Testis (tissue), 3 donors: Measurements from ENCODE around the gene ZNG1A. TPM values are rescaled to one million over a fixed set of nuclear protein-coding genes. Genes with fewer than 3 reads are reported as not detected.
"Not testable (repeated sequence)": the region's sequence is repeated elsewhere in the genome, so short reads cannot be mapped to it uniquely, and the experiment has no call there.

ENCODE experiments used
- DNase-seq: peaks from one replicate; pipeline ENCODE4 v3.0.0-alpha.2; 2019
- H3K27ac ChIP-seq, 2 donors: fragments of 200-600 bp; sonication (generic); one replicate each; pipeline ENCODE4 v1.5.1; 2019
- H3K27me3 ChIP-seq: fragments of 200-600 bp; sonication (generic); one replicate; pipeline ENCODE4 v1.5.1; 2019
- H3K36me3 ChIP-seq: fragments of 200-600 bp; sonication (generic); one replicate; pipeline ENCODE4 v1.5.1; 2017; ENCODE audit warnings: low read depth; ENCODE audit errors: missing control alignments
- H3K4me1 ChIP-seq: fragments of 200-600 bp; sonication (generic); one replicate; pipeline ENCODE4 v1.5.1; 2019
- H3K4me3 ChIP-seq, 2 donors: fragments of 200-600 bp; sonication (generic); one replicate each; pipeline ENCODE4 v1.5.1; 2017 to 2019
- H3K9me3 ChIP-seq: fragments of 200-600 bp; sonication (generic); one replicate; pipeline ENCODE4 v1.5.1; 2017
- POLR2A ChIP-seq: fragments of 450-650 bp; IDR thresholded peaks from one replicate; pipeline ENCODE4 v1.6.1; 2017; ENCODE audit warnings: antibody characterized with exemption, mild to moderate bottlenecking, moderate library complexity
- WGBS, 2 donors: methylation state at CpG; one replicate each; pipeline ENCODE4 v1.1.5; 2018; 5-methylcytosine and 5-hydroxymethylcytosine counted together
- intact Hi-C: fragments of 100-400 bp; cut with DNase I; formaldehyde crosslinking; loops from one replicate; pipeline ENCODE4 v1.15.1; 2023; ENCODE audit warnings: low total_unique reads
- polyA plus RNA-seq: library from polyadenylated mRNA; stranded (reverse); fragments of 350-450 nt; fragmentation: Illumina TruSeq; extraction: RNeasy Lipid Tissue Mini Kit (QIAGEN cat#74804); gene quantifications from one replicate; pipeline ENCODE4 v1.2.3, GENCODE V29; 2014; ENCODE audit warnings: low read depth, low replicate concordance; ENCODE audit not compliant: insufficient read depth
- total RNA-seq, 2 donors: library from RNA; depleted of rRNA; stranded (reverse); fragments of >200 nt; gene quantifications; one replicate each; pipeline ENCODE4 v1.2.3, GENCODE V29; 2016
- TF ChIP-seq, protein P1 (sequence below), 3 experiments: fragments of 450-650 bp in 2 of 3; fragments of 200-600 bp in 1 of 3; sonication (generic) in 1 of 3; IDR thresholded peaks; one replicate each; pipeline ENCODE4 v1.5.1; 2016 to 2019; ENCODE audit warnings: antibody characterized with exemption in 3 of 3, mild to moderate bottlenecking in 2 of 3, moderate library complexity in 1 of 3

ZNG1A gene
- total and polyA plus RNA-seq, 3 donors from 2014 or later: 57.0 to 88.7 (median 57.9) TPM

DNA sequence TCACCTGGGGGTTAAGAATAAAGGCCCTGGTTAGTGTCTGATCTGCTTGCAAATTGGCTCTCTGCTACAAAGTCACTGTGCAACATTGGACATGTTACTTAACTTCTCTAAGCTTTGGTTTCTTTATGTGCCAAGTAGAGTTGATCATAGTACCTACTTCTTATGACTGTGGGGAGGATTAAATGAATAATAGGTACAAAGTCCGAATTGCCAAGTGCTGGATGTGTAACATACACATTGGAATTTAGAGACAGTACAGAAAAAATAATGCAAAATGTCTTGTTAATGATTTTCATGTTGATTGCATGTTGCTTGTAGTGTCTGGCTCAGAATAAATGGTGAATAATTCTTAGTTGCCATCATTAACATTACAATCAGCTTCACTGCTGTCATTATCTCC is 38.0 kb upstream of the ZNG1A start:
- whole genome bisulfite sequencing, 2 donors: 65 to 76% methylated on average over 1 of the region's 1 CpG
- Histone ChIP-seq H3K4me3 (no peak overlapping the region), H3K36me3 (no peaks in the 10 kb centered on the region), H3K4me1 (no peaks in the 10 kb centered on the region), H3K9me3 (no peaks in the 10 kb centered on the region), H3K27me3 (no peaks in the 10 kb centered on the region), H3K27ac (no peak overlapping the region)
- TF ChIP-seq POLR2A: no peak
- TF ChIP-seq, protein P1, sequence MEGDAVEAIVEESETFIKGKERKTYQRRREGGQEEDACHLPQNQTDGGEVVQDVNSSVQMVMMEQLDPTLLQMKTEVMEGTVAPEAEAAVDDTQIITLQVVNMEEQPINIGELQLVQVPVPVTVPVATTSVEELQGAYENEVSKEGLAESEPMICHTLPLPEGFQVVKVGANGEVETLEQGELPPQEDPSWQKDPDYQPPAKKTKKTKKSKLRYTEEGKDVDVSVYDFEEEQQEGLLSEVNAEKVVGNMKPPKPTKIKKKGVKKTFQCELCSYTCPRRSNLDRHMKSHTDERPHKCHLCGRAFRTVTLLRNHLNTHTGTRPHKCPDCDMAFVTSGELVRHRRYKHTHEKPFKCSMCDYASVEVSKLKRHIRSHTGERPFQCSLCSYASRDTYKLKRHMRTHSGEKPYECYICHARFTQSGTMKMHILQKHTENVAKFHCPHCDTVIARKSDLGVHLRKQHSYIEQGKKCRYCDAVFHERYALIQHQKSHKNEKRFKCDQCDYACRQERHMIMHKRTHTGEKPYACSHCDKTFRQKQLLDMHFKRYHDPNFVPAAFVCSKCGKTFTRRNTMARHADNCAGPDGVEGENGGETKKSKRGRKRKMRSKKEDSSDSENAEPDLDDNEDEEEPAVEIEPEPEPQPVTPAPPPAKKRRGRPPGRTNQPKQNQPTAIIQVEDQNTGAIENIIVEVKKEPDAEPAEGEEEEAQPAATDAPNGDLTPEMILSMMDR (IDR thresholded peaks at IDR 0.05): no peak
- no peak for DNase-seq
- intact Hi-C loops: no loop called here

DNA sequence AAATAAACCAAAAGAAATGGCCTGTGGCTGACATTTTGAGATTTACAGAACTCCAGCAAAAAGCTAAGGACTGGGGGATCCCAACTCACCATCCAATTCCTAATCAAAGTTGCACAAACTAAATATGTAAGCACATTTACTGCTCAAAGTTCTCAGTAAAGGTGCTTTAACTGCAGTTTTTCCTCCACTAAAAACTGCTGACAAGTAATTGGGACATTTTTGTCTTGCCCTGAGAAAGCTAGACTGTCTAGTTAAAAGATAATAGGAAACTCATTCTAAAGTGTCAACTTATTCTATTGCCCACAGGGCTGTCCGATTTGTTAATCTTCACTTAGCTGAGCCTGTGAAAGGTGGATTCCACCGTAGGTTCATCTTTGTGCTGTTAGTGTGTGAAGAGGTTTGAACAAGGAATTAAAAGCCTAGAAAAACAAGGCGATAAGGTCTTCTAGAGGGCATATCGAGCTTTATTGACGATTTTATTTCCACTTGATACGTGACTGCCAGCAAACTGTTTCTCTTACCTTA is 36.8 kb upstream of the ZNG1A start:
- no peak for TF ChIP-seq POLR2A
- TF ChIP-seq, protein P1 (IDR thresholded peaks at IDR 0.05): no peak
- intact Hi-C loops: no loop called here

DNA sequence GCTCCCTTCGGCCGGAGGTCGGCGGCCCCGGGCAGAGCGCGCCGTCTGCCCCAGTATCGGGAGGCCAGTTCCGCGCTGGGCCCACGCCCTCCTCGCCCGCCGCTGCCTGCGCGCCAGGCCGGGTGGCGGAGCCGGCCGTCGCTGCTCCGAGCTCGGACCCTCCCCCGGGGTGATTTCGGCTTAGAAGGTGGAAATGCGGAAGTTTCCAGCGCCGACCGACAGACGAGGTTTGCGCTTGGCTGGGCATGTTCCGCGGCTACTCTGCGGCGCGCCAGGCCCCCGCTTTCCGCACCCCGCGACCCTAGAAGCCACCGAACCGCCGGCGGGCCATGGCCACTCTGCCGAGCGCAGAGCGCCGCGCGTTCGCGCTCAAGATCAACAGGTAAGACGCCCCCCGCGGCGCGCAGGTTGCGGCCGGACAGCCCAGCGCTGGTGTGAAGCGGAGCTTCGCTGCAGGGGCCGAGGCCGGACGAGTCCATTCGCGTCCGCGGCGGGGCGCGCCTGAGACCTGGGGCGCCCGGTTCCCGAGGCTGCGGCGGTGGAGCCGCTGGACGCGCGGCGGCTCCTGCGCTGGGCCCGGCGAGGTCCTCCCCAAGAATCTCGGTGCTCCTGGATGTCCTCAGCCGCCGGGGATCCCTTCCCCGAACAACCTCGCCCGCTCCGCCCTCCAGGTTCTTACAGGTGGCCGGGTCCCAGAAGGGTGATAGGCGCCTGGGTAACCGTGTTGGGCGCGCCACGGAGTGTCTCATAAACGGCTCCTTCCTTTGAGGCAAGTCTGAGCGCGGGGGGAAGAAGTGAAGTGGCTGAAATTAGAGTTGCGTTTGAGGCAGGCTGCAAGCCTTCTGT is 36.0 kb upstream of the ZNG1A start, which contains the start of gene DOCK8:
Gene DOCK8, plus strand, starts transcription at position 218 of the 846 bp plus-strand sequence. Its CDS starts 112 bp downstream, at position 330.
- TF ChIP-seq, protein P1 (IDR thresholded peaks at IDR 0.05): peak in 2 of 3 experiments; percentile 15 to 54
- no peak for TF ChIP-seq POLR2A
- WGBS, 2 donors: 0 to 1% methylated on average over 12 to 47 of the region's 103 CpGs
- intact Hi-C loops: no loop called here
- Histone ChIP-seq H3K4me1 (no peaks in the 10 kb centered on the region), H3K36me3 (no peaks in the 10 kb centered on the region), H3K27ac (peak within 1 kb of the TSS; percentile 87 to 93), H3K27me3 (no peaks in the 10 kb centered on the region), H3K9me3 (no peaks in the 10 kb centered on the region), H3K4me3 (peak within 1 kb of the TSS; percentile 61 to 73)
- peak; percentile 82 for DNase-seq

More for the DNA sequence above, 36.8 kb upstream of the ZNG1A start:
- Histone ChIP-seq H3K9me3 (no peaks in the 10 kb centered on the region), H3K27ac (peak overlapping the region; percentile 87 to 93), H3K27me3 (no peaks in the 10 kb centered on the region), H3K4me3 (peak overlapping the region; percentile 61 to 73), H3K4me1 (no peaks in the 10 kb centered on the region), H3K36me3 (no peaks in the 10 kb centered on the region)
- DNase-seq: no peak
- 47 to 54% methylated on average over 6 of the region's 6 CpGs for WGBS, 2 donors

DNA sequence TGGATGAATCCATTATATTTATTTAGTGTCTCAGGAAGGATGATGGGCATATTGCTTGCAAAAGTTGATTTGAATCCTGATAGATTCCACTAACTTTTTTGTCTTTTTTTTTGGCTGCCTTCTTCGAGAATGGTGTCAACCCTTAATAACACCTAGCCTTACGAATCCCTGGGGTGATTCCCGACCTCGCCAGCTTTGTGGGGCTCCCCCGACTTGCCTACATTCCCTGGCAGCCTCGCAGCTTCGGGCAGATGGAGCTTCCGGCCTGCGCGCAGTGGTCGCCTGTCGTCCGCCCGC is 35.4 kb upstream of the ZNG1A start:
- no peaks in the 10 kb centered on the region for H3K27me3 ChIP-seq
- H3K36me3 ChIP-seq: no peaks in the 10 kb centered on the region
- peak overlapping the region; percentile 61 to 73 for H3K4me3 ChIP-seq
- no peak for DNase-seq
- intact Hi-C loops: no loop called here
- H3K9me3 ChIP-seq: no peaks in the 10 kb centered on the region
- WGBS, 2 donors: 4% methylated on average over 7 to 9 of the region's 14 CpGs
- no peaks in the 10 kb centered on the region for H3K4me1 ChIP-seq
- H3K27ac ChIP-seq: peak overlapping the region; percentile 87 to 93
- TF ChIP-seq, protein P1 (IDR thresholded peaks at IDR 0.05): no peak
- no peak for TF ChIP-seq POLR2A

DNA sequence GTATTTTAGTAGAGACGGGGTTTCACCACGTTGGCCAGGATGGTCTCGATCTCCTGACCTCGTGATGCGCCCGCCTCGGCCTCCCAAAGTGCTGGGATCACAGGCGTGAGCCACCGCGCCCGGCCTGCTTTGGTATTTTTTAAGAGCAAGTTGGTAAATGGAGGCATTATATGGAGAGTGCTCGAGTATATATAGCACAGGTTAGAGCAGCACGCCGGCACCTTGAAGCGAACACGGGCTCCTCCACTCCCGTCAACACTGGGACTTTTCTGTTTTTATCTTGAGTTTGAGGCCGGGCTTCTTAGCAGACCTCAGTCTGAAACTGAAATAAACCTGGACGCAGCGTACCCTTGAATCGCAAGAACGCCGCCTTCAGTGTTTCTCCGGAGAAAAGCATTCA is 35.0 kb upstream of the ZNG1A start:
- H3K9me3 ChIP-seq, H3K4me1 ChIP-seq, H3K36me3 ChIP-seq, H3K27me3 ChIP-seq, intact Hi-C loops: not testable (repeated sequence)
- peak overlapping the region; percentile 61 to 73 for H3K4me3 ChIP-seq
- DNase-seq: peak; percentile 41
- peak overlapping the region; percentile 87 to 93 for H3K27ac ChIP-seq
- 56 to 68% methylated on average over 24 of the region's 24 CpGs for WGBS, 2 donors
